Measurements from ENCODE around the gene NBPF3.

The NBPF3 gene

DNA sequence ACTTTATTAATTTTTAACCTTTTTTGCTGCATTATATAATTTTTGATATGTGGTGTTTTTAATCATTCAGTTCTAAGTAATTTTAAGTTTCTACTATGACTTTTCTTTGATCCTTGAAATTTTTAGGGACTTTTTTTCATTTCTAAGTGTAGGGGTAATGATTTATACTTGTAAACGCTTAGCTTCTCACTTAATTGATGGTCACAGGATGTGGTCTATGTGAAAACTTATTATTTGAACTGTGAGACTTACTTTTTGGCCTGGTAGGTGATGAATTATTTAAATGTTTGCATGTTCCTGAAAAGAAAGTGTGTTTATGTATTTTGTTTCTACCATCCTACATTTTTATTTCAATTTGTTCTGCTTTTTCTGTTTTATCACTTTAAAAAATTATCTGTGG, 86.5 kb downstream of the NBPF3 start:
- H4K20me1 ChIP-seq (ENCODE audit: control insufficient read depth, insufficient read depth, low read depth, low read length) = peaks cover 4% of the 10 kb centered on the region; the same call in 1 of the 2 replicates
- no peaks in the 10 kb centered on the region for H3K79me2 ChIP-seq (ENCODE audit: control insufficient read depth, low read length)
- H3K27ac ChIP-seq (ENCODE audit: low read depth, low read length) = no peak overlapping the region
- H3K36me3 ChIP-seq (ENCODE audit: control insufficient read depth, low read length) = no peaks in the 10 kb centered on the region
- peaks cover 24% of the 10 kb centered on the region for H3K4me1 ChIP-seq (ENCODE audit: control insufficient read depth, low read length)
- peaks cover 53% of the 10 kb centered on the region for H3K27me3 ChIP-seq (ENCODE audit: control insufficient read depth, low read length)
- no peak overlapping the region for H3K4me3 ChIP-seq (ENCODE audit: low read length)
- peaks cover 6% of the 10 kb centered on the region; the same call in 1 of the 2 replicates for H3F3A ChIP-seq (ENCODE audit: control insufficient read depth, insufficient read depth)
- no peaks in the 10 kb centered on the region for H3K9me2 ChIP-seq (replicated peaks; ENCODE audit: control insufficient read depth, low read length)
- no peaks in the 10 kb centered on the region for H3K9me3 ChIP-seq (ENCODE audit: control insufficient read depth, insufficient read depth, low read length)
- no peak for TF ChIP-seq CTCF (IDR thresholded peaks at IDR 0.05; ENCODE audit: low read depth, low read length, poor library complexity, severe bottlenecking)
- no peak for TF ChIP-seq EZH2phosphoT487 (IDR thresholded peaks at IDR 0.05; ENCODE audit: borderline replicate concordance, low read length)
- no peak overlapping the region for H3K4me2 ChIP-seq (ENCODE audit: low read length)

- Histone ChIP-seq H3K36me3 (ENCODE audit: control insufficient read depth, low read length) (no peaks in the 10 kb centered on the region), H3K4me2 (ENCODE audit: low read length) (no peak overlapping the region), H3K27me3 (ENCODE audit: control insufficient read depth, low read length) (peaks cover 51% of the 10 kb centered on the region), H3K9me2 (replicated peaks; ENCODE audit: control insufficient read depth, low read length) (no peaks in the 10 kb centered on the region), H3K9me3 (ENCODE audit: control insufficient read depth, insufficient read depth, low read length) (no peaks in the 10 kb centered on the region), H3K79me2 (ENCODE audit: control insufficient read depth, low read length) (no peaks in the 10 kb centered on the region), H4K20me1 (ENCODE audit: control insufficient read depth, insufficient read depth, low read depth, low read length) (peaks cover 4% of the 10 kb centered on the region; the same call in 1 of the 2 replicates), H3K27ac (ENCODE audit: low read depth, low read length) (no peak overlapping the region), H3K4me1 (ENCODE audit: control insufficient read depth, low read length) (peaks cover under 1% of the 10 kb centered on the region), H3K4me3 (ENCODE audit: low read length) (no peak overlapping the region), H3F3A (ENCODE audit: control insufficient read depth, insufficient read depth) (peaks cover 6% of the 10 kb centered on the region; the same call in 1 of the 2 replicates)
- TF ChIP-seq EZH2phosphoT487 (IDR thresholded peaks at IDR 0.05; ENCODE audit: borderline replicate concordance, low read length) (no peak), CTCF (IDR thresholded peaks at IDR 0.05; ENCODE audit: low read depth, low read length, poor library complexity, severe bottlenecking) (no peak)
Measured at GRCh38 chr1:21530368-21531016, 90.6 kb downstream of the NBPF3 start.

- H3K4me1 ChIP-seq (ENCODE audit: control insufficient read depth, low read length) = no peaks in the 10 kb centered on the region
- H3K27me3 ChIP-seq (ENCODE audit: control insufficient read depth, low read length) = peaks cover 59% of the 10 kb centered on the region
- no peak overlapping the region for H3K27ac ChIP-seq (ENCODE audit: low read depth, low read length)
- H3K36me3 ChIP-seq (ENCODE audit: control insufficient read depth, low read length) = no peaks in the 10 kb centered on the region
- TF ChIP-seq EZH2phosphoT487 (IDR thresholded peaks at IDR 0.05; ENCODE audit: borderline replicate concordance, low read length) = no peak
- no peak for TF ChIP-seq CTCF (IDR thresholded peaks at IDR 0.05; ENCODE audit: low read depth, low read length, poor library complexity, severe bottlenecking)
- no peak overlapping the region for H3K4me2 ChIP-seq (ENCODE audit: low read length)
- H3K79me2 ChIP-seq (ENCODE audit: control insufficient read depth, low read length) = no peaks in the 10 kb centered on the region
- H4K20me1 ChIP-seq (ENCODE audit: control insufficient read depth, insufficient read depth, low read depth, low read length) = peaks cover 4% of the 10 kb centered on the region; the same call in 1 of the 2 replicates
- H3F3A ChIP-seq (ENCODE audit: control insufficient read depth, insufficient read depth) = peaks cover 6% of the 10 kb centered on the region; the same call in 1 of the 2 replicates
- no peaks in the 10 kb centered on the region for H3K9me2 ChIP-seq (replicated peaks; ENCODE audit: control insufficient read depth, low read length)
- H3K9me3 ChIP-seq (ENCODE audit: control insufficient read depth, insufficient read depth, low read length) = no peaks in the 10 kb centered on the region
- H3K4me3 ChIP-seq (ENCODE audit: low read length) = no peak overlapping the region
Measured at GRCh38 chr1:21531241-21531640, 91.3 kb downstream of the NBPF3 start.

Data from DOHH2 (cell line).